ENCODE measurements around the gene GALNT2. TPM values are rescaled to one million over a fixed set of nuclear protein-coding genes. Genes with fewer than 3 reads are reported as not detected.

Gene GALNT2
- total and polyA plus RNA-seq, 10 of the 15 experiments (the other 5 are each of a cell fraction or from before 2014, with no cell fraction given): 0.52 to 27.7 (median 16.3) TPM

GRCh38 chr1:230314142-230314470 is 247.1 kb downstream of the GALNT2 start:
- no TSS peak for BruUV-seq (replicated peaks)
- Histone ChIP-seq H3K27me3 (replicated peaks in 1 of 2; ENCODE audit: control insufficient read depth in 2 of 2, insufficient read depth in 2 of 2, low read length in 1 of 2) (no peaks in the 10 kb centered on the region), H3K79me2 (ENCODE audit: control insufficient read depth, insufficient read depth, low read length) (no peaks in the 10 kb centered on the region), H3K4me3 (no peak overlapping the region), H4K20me1 (ENCODE audit: control insufficient read depth, insufficient read depth) (no peaks in the 10 kb centered on the region), H3K36me3 (ENCODE audit: control insufficient read depth in 2 of 2, insufficient read depth in 2 of 2, low read length in 1 of 2) (no peaks in the 10 kb centered on the region), H3K9ac (ENCODE audit: control insufficient read depth, insufficient read depth, low read length) (no peak overlapping the region), H3K9me3 (replicated peaks; ENCODE audit: control insufficient read depth, insufficient read depth, low read length) (no peaks in the 10 kb centered on the region), H2AFZ (ENCODE audit: control insufficient read depth, low read depth, low read length) (no peak overlapping the region), H3K27ac (ENCODE audit: control insufficient read depth, insufficient read depth) (no peak overlapping the region), H3K4me2 (ENCODE audit: control insufficient read depth, insufficient read depth) (no peak overlapping the region), H3K4me1 (ENCODE audit: control insufficient read depth, insufficient read depth, low read length) (no peaks in the 10 kb centered on the region)
- in situ Hi-C loops (cut with MboI): loop anchor here (5.0 kb wide), 2 partner anchors 602 to 652 kb away; no protein-coding TSS in a partner anchor
- 55% methylated on average over 8 of the region's 8 CpGs for WGBS (ENCODE audit: insufficient coverage, insufficient replicate concordance, low lambda C conversion rate, missing lambda C conversion rate)
- ATAC-seq: no peak
- no peak for DNase-seq (ENCODE audit: low read depth, low spot score)
- ChIA-PET RAD21 (ENCODE audit: unreplicated experiment) (interaction anchor here (1.1 kb wide), 2 partner anchors 8 to 598 kb away, joined by 3 read pairs; no protein-coding TSS in a partner anchor), POLR2A (no interaction called here), CTCF (interaction anchor here (1.2 to 1.8 kb wide), 4 partner anchors 9 to 599 kb away, joined by 3 to 7 read pairs (median 4); no protein-coding TSS in a partner anchor), SMC1A (ENCODE audit: uncharacterized antibody, unreplicated experiment) (interaction anchor here (0.9 to 1.4 kb wide), 3 partner anchors 465 to 664 kb away, joined by 3 read pairs; no protein-coding TSS in a partner anchor)
- no peak for TF ChIP-seq SREBF2 (IDR thresholded peaks at IDR 0.05; ENCODE audit: low read length)
- no peak for TF ChIP-seq PAX5 (IDR thresholded peaks at IDR 0.05; ENCODE audit: borderline replicate concordance, low read depth, low read length)
- no peak for TF ChIP-seq NFIC (IDR thresholded peaks at IDR 0.05; ENCODE audit: low read depth, low read length)
- TF ChIP-seq SMAD1 (IDR thresholded peaks at IDR 0.05; ENCODE audit: low read depth, partially characterized antibody): no peak
- intact Hi-C loops (cut with micrococcal nuclease; ENCODE audit: unreplicated experiment): loop anchor here (10.0 kb wide), 1 partner anchor 1059 kb away; no protein-coding TSS in a partner anchor
- no peak for FAIRE-seq

- no peak overlapping the region for H2AFZ ChIP-seq (ENCODE audit: control insufficient read depth, low read depth, low read length)
- no peak overlapping the region for H3K27ac ChIP-seq (ENCODE audit: control insufficient read depth, insufficient read depth)
- H3K36me3 ChIP-seq (ENCODE audit: control insufficient read depth in 2 of 2, insufficient read depth in 2 of 2, low read length in 1 of 2): no peaks in the 10 kb centered on the region
- H3K9me3 ChIP-seq (replicated peaks; ENCODE audit: control insufficient read depth, insufficient read depth, low read length): no peaks in the 10 kb centered on the region
- SMC1A ChIA-PET (ENCODE audit: uncharacterized antibody, unreplicated experiment): interaction anchor here (0.6 to 1.4 kb wide), 5 partner anchors 415 to 687 kb away, joined by 3 read pairs; no protein-coding TSS in a partner anchor
- no peak for DNase-seq (ENCODE audit: low read depth, low spot score)
- 52% methylated on average over 6 of the region's 6 CpGs for WGBS (ENCODE audit: insufficient coverage, insufficient replicate concordance, low lambda C conversion rate, missing lambda C conversion rate)
- POLR2A ChIA-PET: no interaction called here
- in situ Hi-C loops (cut with MboI): no loop called here
- TF ChIP-seq ZBTB4 (CRISPR knock-in tag; IDR thresholded peaks at IDR 0.05): no peak
- TF ChIP-seq RB1 (IDR thresholded peaks at IDR 0.05; ENCODE audit: borderline replicate concordance): no peak
- TF ChIP-seq SREBF2 (IDR thresholded peaks at IDR 0.05; ENCODE audit: low read length): no peak
- no peak for TF ChIP-seq SPI1 (IDR thresholded peaks at IDR 0.05; ENCODE audit: borderline replicate concordance, insufficient read depth, low read depth, low read length)
- no peak for TF ChIP-seq TARDBP (IDR thresholded peaks at IDR 0.05; ENCODE audit: borderline replicate concordance)
- H3K4me3 ChIP-seq: no peak overlapping the region
- intact Hi-C loops (cut with micrococcal nuclease; ENCODE audit: unreplicated experiment): loop anchor here (10.0 kb wide), 1 partner anchor 1060 kb away; no protein-coding TSS in a partner anchor
- BruUV-seq (replicated peaks): no TSS peak
- RAD21 ChIA-PET (ENCODE audit: unreplicated experiment): interaction anchor here (1.1 kb wide), 1 partner anchor 598 kb away, joined by 3 read pairs; no protein-coding TSS in a partner anchor
- no peaks in the 10 kb centered on the region for H3K27me3 ChIP-seq (replicated peaks in 1 of 2; ENCODE audit: control insufficient read depth in 2 of 2, insufficient read depth in 2 of 2, low read length in 1 of 2)
- H4K20me1 ChIP-seq (ENCODE audit: control insufficient read depth, insufficient read depth): no peaks in the 10 kb centered on the region
- no peaks in the 10 kb centered on the region for H3K4me1 ChIP-seq (ENCODE audit: control insufficient read depth, insufficient read depth, low read length)
- FAIRE-seq: no peak
- H3K9ac ChIP-seq (ENCODE audit: control insufficient read depth, insufficient read depth, low read length): no peak overlapping the region
- ATAC-seq: no peak
- CTCF ChIA-PET: interaction anchor here (1.1 to 1.8 kb wide), 4 partner anchors 10 to 649 kb away, joined by 3 to 7 read pairs (median 4); no protein-coding TSS in a partner anchor
- no peak overlapping the region for H3K4me2 ChIP-seq (ENCODE audit: control insufficient read depth, insufficient read depth)
- no peaks in the 10 kb centered on the region for H3K79me2 ChIP-seq (ENCODE audit: control insufficient read depth, insufficient read depth, low read length)
Observed at GRCh38 chr1:230315099-230315498, 248.1 kb downstream of the GALNT2 start.
